Smooth muscle cell (in vitro differentiated cells): ENCODE results near the gene NPAS3. TPM values are rescaled to one million over a fixed set of nuclear protein-coding genes. Genes with fewer than 3 reads are reported as not detected.

Experiments
- DNase-seq: peaks from one replicate; lab custom pipeline; 2025; ENCODE audit not compliant: unreplicated experiment; lab: John Stamatoyannopoulos, UW
- H2AFZ ChIP-seq: fragments of 200-600 bp; sonication (generic); 2 replicates; pipeline ENCODE4 v1.6.0; 2016; ENCODE audit warnings: antibody characterized with exemption, low read depth, mild to moderate bottlenecking
- H3F3A ChIP-seq: fragments of 200-600 bp; sonication (generic); 2 replicates; pipeline ENCODE4 v1.6.0; 2017; ENCODE audit warnings: antibody characterized with exemption, low read depth
- H3K27ac ChIP-seq: fragments of 200-600 bp; sonication (generic); 2 replicates; pipeline ENCODE4 v1.5.1; 2016; ENCODE audit warnings: low read depth, mild to moderate bottlenecking
- H3K27me3 ChIP-seq: fragments of 200-600 bp; sonication (generic); 2 replicates; pipeline ENCODE4 v1.6.1; 2016; ENCODE audit warnings: low read depth, mild to moderate bottlenecking
- H3K36me3 ChIP-seq: fragments of 200-600 bp; sonication (generic); 2 replicates; pipeline ENCODE4 v1.5.1; 2016; ENCODE audit warnings: low read depth
- H3K4me1 ChIP-seq: fragments of 200-600 bp; sonication (generic); 2 replicates; pipeline ENCODE4 v1.5.1; 2016; ENCODE audit warnings: low read depth
- H3K4me2 ChIP-seq: fragments of 200-600 bp; sonication (generic); 2 replicates; pipeline ENCODE4 v1.6.0; 2016; ENCODE audit warnings: mild to moderate bottlenecking
- H3K4me3 ChIP-seq: fragments of 200-600 bp; sonication (generic); 2 replicates; pipeline ENCODE4 v1.5.1; 2016; ENCODE audit warnings: mild to moderate bottlenecking
- H3K79me2 ChIP-seq: fragments of 200-600 bp; sonication (generic); 2 replicates; pipeline ENCODE4 v1.6.0; 2016; ENCODE audit warnings: low read depth, mild to moderate bottlenecking
- H3K9ac ChIP-seq: fragments of 200-600 bp; sonication (generic); 2 replicates; pipeline ENCODE4 v1.6.0; 2016; ENCODE audit warnings: low read depth
- H3K9me3 ChIP-seq: fragments of 200-600 bp; sonication (generic); replicated peaks from 2 replicates; pipeline ENCODE4 v1.5.1; 2016; ENCODE audit warnings: low read depth
- H4K20me1 ChIP-seq: fragments of 200-600 bp; sonication (generic); 2 replicates; pipeline ENCODE4 v1.6.0; 2016; ENCODE audit warnings: low read depth
- CTCF ChIP-seq: fragments of 200-600 bp; sonication (generic); IDR thresholded peaks from 2 replicates; pipeline ENCODE4 v1.5.1; 2017; ENCODE audit warnings: borderline replicate concordance, mild to moderate bottlenecking, antibody characterized with exemption; ENCODE audit not compliant: insufficient read depth, poor library complexity, severe bottlenecking
- WGBS: methylation state at CpG from one replicate; pipeline ENCODE4 v1.1.7; 2016; ENCODE audit warnings: low lambda C conversion rate; 5-methylcytosine and 5-hydroxymethylcytosine counted together
- polyA plus RNA-seq: library from polyadenylated mRNA; unstranded; fragments of >200 nt; fragmentation: Nextera tagmentation; extraction: Ambion mirVana; gene quantifications from 2 replicates; pipeline ENCODE4 v1.2.1, GENCODE V29; 2016
- total RNA-seq: library from RNA; depleted of rRNA; stranded (reverse); fragments of >200 nt; gene quantifications from 2 replicates; pipeline ENCODE4 v1.2.3, GENCODE V29; 2014

Gene NPAS3
- total and polyA plus RNA-seq, 2 experiments from 2014 or later: 0.79 to 2.0 TPM

DNA sequence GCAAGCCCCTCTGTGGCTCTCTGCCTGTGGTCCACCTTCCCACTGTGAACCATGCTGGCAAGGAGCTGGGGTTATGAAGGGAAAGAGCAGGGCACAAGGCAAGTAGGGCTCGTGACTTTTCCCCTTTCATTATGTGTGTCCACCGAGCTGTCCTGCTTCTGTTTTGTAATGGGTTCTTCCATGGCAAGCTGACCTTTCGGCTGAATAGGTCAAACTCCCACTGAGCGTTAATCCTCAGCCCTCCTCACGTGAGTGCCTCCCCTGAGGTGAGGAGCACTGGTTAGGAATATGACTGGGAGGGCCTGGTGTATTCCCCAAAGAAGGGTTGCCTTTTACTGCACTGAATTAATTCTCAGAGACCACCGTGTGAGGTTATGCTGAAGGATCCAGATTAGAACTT lies 424.3 kb downstream of the NPAS3 start:
- H3K4me2 ChIP-seq: no peak overlapping the region
- no peak for TF ChIP-seq CTCF
- WGBS: 78% methylated on average over 6 of the region's 6 CpGs
- H3K27ac ChIP-seq: no peak overlapping the region
- no peak overlapping the region for H3K4me3 ChIP-seq
- H3K9me3 ChIP-seq: no peaks in the 10 kb centered on the region
- no peaks in the 10 kb centered on the region for H4K20me1 ChIP-seq
- no peak overlapping the region for H2AFZ ChIP-seq
- no peaks in the 10 kb centered on the region for H3F3A ChIP-seq
- H3K9ac ChIP-seq: no peak overlapping the region
- no peak for DNase-seq
- H3K27me3 ChIP-seq: no peaks in the 10 kb centered on the region
- H3K4me1 ChIP-seq: peaks cover 33% of the 10 kb centered on the region
- H3K79me2 ChIP-seq: no peaks in the 10 kb centered on the region
- H3K36me3 ChIP-seq: no peaks in the 10 kb centered on the region

DNA sequence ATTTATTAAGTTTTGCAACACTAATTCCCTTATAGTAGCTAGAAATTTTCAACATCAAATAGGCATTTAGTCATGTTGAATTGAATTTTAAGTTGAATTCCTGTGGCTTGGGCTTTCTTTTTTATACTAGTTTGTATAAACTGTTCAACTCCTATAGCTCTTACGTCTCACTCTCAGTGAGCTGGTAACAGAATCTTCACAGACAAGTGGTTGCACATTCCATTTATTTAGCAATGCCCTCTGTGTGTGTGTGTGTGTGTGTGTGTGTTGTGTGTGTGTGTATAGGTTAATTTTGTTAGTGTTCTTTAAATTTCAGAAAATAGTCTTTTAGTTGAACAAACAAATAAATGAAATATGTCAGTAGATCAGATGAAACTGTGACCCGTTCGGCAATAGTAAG lies 425.0 kb downstream of the NPAS3 start:
- Histone ChIP-seq H3K79me2 (no peaks in the 10 kb centered on the region), H3K9me3 (no peaks in the 10 kb centered on the region), H3K4me3 (no peak overlapping the region), H3K27ac (no peak overlapping the region), H3F3A (no peaks in the 10 kb centered on the region), H3K4me2 (no peak overlapping the region), H3K4me1 (peaks cover 33% of the 10 kb centered on the region), H2AFZ (no peak overlapping the region), H3K36me3 (no peaks in the 10 kb centered on the region), H3K27me3 (no peaks in the 10 kb centered on the region), H3K9ac (no peak overlapping the region), H4K20me1 (no peaks in the 10 kb centered on the region)
- WGBS: 70% methylated on average over 3 of the region's 3 CpGs
- no peak for DNase-seq
- no peak for TF ChIP-seq CTCF

GRCh38 chr14:33364466-33364865 lies 425.8 kb downstream of the NPAS3 start:
- no peaks in the 10 kb centered on the region for H4K20me1 ChIP-seq
- no peak overlapping the region for H3K4me2 ChIP-seq
- no peak overlapping the region for H2AFZ ChIP-seq
- DNase-seq: no peak
- no peaks in the 10 kb centered on the region for H3K27me3 ChIP-seq
- H3K9ac ChIP-seq: no peak overlapping the region
- no peaks in the 10 kb centered on the region for H3K9me3 ChIP-seq
- no peak for TF ChIP-seq CTCF
- no peaks in the 10 kb centered on the region for H3K79me2 ChIP-seq
- peaks cover 33% of the 10 kb centered on the region for H3K4me1 ChIP-seq
- no peak overlapping the region for H3K4me3 ChIP-seq
- no peak overlapping the region for H3K27ac ChIP-seq
- H3F3A ChIP-seq: no peaks in the 10 kb centered on the region
- no peaks in the 10 kb centered on the region for H3K36me3 ChIP-seq
- whole genome bisulfite sequencing: 61% methylated on average over 4 of the region's 4 CpGs

DNA sequence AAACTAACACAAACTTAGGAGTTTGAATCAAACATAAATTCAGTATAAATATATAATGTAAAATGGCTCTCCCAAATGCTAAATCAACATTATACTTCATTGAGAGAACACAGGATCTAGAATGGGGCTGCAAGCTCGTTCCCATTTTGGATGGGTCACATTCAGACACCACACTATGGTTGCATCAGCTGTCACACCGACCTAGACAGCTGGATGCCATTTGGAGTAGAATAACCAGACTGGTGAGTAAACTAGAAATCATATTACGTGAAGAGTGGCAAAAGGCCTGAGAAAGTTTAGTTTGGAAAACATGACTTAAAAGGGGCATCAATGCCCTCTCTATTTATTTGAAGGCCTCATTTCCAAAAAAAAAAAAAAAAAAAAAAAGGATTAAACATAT lies 430.4 kb downstream of the NPAS3 start:
- WGBS: 89% methylated on average over 3 of the region's 3 CpGs

More for the DNA sequence above, 430.4 kb downstream of the NPAS3 start:
- H3K4me1 ChIP-seq: peaks cover 8% of the 10 kb centered on the region
- H2AFZ ChIP-seq: no peak overlapping the region
- no peaks in the 10 kb centered on the region for H3K79me2 ChIP-seq
- no peak overlapping the region for H3K9ac ChIP-seq
- no peaks in the 10 kb centered on the region for H3K36me3 ChIP-seq
- H3K9me3 ChIP-seq: no peaks in the 10 kb centered on the region
- H4K20me1 ChIP-seq: no peaks in the 10 kb centered on the region
- no peak for DNase-seq
- H3F3A ChIP-seq: no peaks in the 10 kb centered on the region
- H3K27ac ChIP-seq: no peak overlapping the region
- no peak for TF ChIP-seq CTCF
- no peak overlapping the region for H3K4me3 ChIP-seq
- H3K4me2 ChIP-seq: no peak overlapping the region
- H3K27me3 ChIP-seq: no peaks in the 10 kb centered on the region
